Karpas-422 (cell line): ENCODE measurements around the gene TSC22D2. TPM values are rescaled to one million over a fixed set of nuclear protein-coding genes. Genes with fewer than 3 reads are reported as not detected.

Experiments used
- DNase-seq: peaks from one replicate; pipeline ENCODE4 v3.0.0-alpha.2; 2015
- H2AFZ ChIP-seq: fragments of 200-600 bp; sonication (generic); 2 replicates; pipeline ENCODE4 v1.6.1; 2014; ENCODE audit warnings: antibody characterized with exemption, low read length, mixed read lengths
- H3K27ac ChIP-seq: fragments of 200-600 bp; sonication (generic); 2 replicates; pipeline ENCODE4 v1.5.1; 2014; ENCODE audit warnings: mild to moderate bottlenecking, low read length, moderate library complexity
- H3K27me3 ChIP-seq: fragments of 200-600 bp; sonication (generic); 2 replicates; pipeline ENCODE4 v1.6.1; 2014; ENCODE audit warnings: low read length, mixed read lengths
- H3K36me3 ChIP-seq: fragments of 200-600 bp; sonication (generic); 2 replicates; pipeline ENCODE4 v1.6.1; 2014; ENCODE audit warnings: low read length, mixed read lengths; ENCODE audit not compliant: insufficient read depth
- H3K4me1 ChIP-seq: fragments of 200-600 bp; sonication (generic); 2 replicates; pipeline ENCODE4 v1.6.1; 2014; ENCODE audit warnings: mild to moderate bottlenecking, low read length, mixed read lengths
- H3K4me2 ChIP-seq: fragments of 200-600 bp; sonication (generic); 2 replicates; pipeline ENCODE4 v1.6.1; 2014; ENCODE audit warnings: low read length, low read depth, mild to moderate bottlenecking; ENCODE audit not compliant: poor library complexity, severe bottlenecking
- H3K4me3 ChIP-seq: fragments of 200-600 bp; sonication (generic); 2 replicates; pipeline ENCODE4 v1.5.1; 2014; ENCODE audit warnings: mild to moderate bottlenecking, antibody characterized with exemption, low read length, mixed read lengths
- H3K79me2 ChIP-seq: fragments of 200-600 bp; sonication (generic); 2 replicates; pipeline ENCODE4 v1.6.1; 2014; ENCODE audit warnings: mild to moderate bottlenecking, low read length, mixed read lengths
- H3K9ac ChIP-seq: fragments of 200-600 bp; sonication (generic); 2 replicates; pipeline ENCODE4 v1.6.0; 2014; ENCODE audit warnings: low read length
- H3K9me2 ChIP-seq: fragments of 200-600 bp; sonication (generic), shearing (Covaris generic); replicated peaks from 2 replicates; pipeline ENCODE4 v1.6.0; 2014; ENCODE audit warnings: mild to moderate bottlenecking, low read length, moderate library complexity; ENCODE audit not compliant: insufficient read depth
- H3K9me3 ChIP-seq: fragments of 300-700, 200-600 bp; sonication (generic); 2 replicates; pipeline ENCODE4 v1.6.1; 2014; ENCODE audit warnings: low read length, mixed read lengths
- H4K20me1 ChIP-seq: fragments of 200-600 bp; sonication (generic); 2 replicates; pipeline ENCODE4 v1.6.1; 2014; ENCODE audit warnings: mild to moderate bottlenecking, antibody characterized with exemption, low read length, low read depth; ENCODE audit not compliant: insufficient read depth
- total RNA-seq: library from RNA; depleted of rRNA; stranded (reverse); fragments of >200 nt; shearing (Covaris generic); gene quantifications from 2 replicates; pipeline ENCODE4 v1.2.3, GENCODE V29; 2014; ENCODE audit warnings: low replicate concordance

The TSC22D2 gene
- total RNA-seq, 1 experiment from 2014 or later, result 44.4 TPM

DNA sequence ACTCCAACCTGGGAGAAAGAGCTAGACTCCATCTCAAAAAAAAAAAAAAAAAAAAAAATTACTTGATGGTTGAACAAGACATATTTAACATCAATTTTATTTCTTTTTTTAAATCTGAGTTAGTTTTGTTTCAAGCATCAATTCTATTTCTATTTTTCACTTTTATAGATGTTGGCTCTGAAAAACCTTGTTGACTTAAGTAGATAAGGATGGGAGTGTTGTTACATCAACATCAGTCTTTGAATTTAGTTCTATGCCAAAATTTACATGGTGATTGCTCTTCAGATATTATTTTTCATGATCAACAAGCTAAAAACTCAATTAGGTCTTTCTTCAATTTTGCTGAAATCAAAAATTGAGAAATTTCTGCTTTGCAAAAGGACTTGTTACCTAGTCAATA, 71.3 kb downstream of the TSC22D2 start:
- no peak overlapping the region for H3K4me3 ChIP-seq
- H3K9me2 ChIP-seq, result no peaks in the 10 kb centered on the region
- H3K36me3 ChIP-seq, result no peaks in the 10 kb centered on the region; the same call in 1 of the 2 replicates
- peaks cover 8% of the 10 kb centered on the region; the same call in 1 of the 2 replicates for H3K9me3 ChIP-seq
- H3K4me2 ChIP-seq, result no peak overlapping the region
- H4K20me1 ChIP-seq, result no peaks in the 10 kb centered on the region
- no peak for DNase-seq
- no peaks in the 10 kb centered on the region for H3K27me3 ChIP-seq
- no peaks in the 10 kb centered on the region for H3K79me2 ChIP-seq
- H3K27ac ChIP-seq, result no peak overlapping the region
- no peaks in the 10 kb centered on the region for H3K4me1 ChIP-seq
- no peak overlapping the region for H2AFZ ChIP-seq
- no peak overlapping the region for H3K9ac ChIP-seq

DNA sequence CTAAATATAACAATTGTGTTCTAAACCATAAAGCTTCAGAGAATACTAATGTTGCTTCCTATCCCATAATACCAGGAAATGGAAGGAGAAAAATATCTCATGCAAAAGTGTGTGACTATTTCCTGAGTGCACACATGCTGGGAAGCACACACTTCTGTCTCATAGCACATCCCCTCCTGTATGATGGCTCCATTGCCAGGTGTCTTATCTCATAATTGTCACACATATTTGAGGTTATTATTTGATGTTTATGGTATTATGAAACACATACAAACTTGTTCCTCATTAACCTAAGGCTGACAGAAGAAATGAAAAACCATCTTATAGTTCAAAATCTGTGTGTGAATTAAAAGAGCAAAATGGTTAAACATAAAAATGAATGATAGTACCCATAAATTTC, 72.8 kb downstream of the TSC22D2 start:
- no peak overlapping the region for H3K4me2 ChIP-seq
- H4K20me1 ChIP-seq, result no peaks in the 10 kb centered on the region
- H3K36me3 ChIP-seq, result no peaks in the 10 kb centered on the region; the same call in 1 of the 2 replicates
- no peaks in the 10 kb centered on the region for H3K9me2 ChIP-seq
- H3K27me3 ChIP-seq, result no peaks in the 10 kb centered on the region
- no peak overlapping the region for H3K4me3 ChIP-seq
- H3K9ac ChIP-seq, result no peak overlapping the region
- peaks cover 10% of the 10 kb centered on the region; the same call in 1 of the 2 replicates for H3K9me3 ChIP-seq
- H3K79me2 ChIP-seq, result no peaks in the 10 kb centered on the region
- H3K27ac ChIP-seq, result no peak overlapping the region
- no peaks in the 10 kb centered on the region for H3K4me1 ChIP-seq
- H2AFZ ChIP-seq, result no peak overlapping the region
- DNase-seq, result no peak

DNA sequence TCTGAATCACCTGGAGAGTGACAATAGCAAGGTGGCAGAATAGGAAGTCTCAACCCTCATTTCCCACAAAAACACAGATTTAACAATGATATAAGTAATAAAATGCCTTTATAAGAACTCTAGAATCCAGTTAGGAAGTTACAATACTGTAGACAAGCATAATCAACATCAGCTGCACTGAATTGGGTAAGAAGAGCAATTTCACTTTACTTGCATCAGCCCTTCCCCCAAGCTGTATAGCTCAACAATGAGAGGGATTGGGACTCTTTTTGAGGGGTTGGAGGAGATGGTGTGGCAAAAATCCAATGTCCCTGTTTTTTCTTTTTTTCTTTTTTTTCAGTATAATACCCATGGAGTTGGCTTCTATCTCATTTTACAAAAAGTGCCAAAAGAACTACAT, 75.1 kb downstream of the TSC22D2 start:
- Histone ChIP-seq H2AFZ (no peak overlapping the region), H3K9ac (no peak overlapping the region), H3K9me2 (no peaks in the 10 kb centered on the region), H3K27me3 (no peaks in the 10 kb centered on the region), H4K20me1 (no peaks in the 10 kb centered on the region), H3K4me2 (no peak overlapping the region), H3K9me3 (peaks cover 9% of the 10 kb centered on the region; the same call in 1 of the 2 replicates), H3K4me1 (no peaks in the 10 kb centered on the region), H3K27ac (no peak overlapping the region), H3K79me2 (no peaks in the 10 kb centered on the region), H3K36me3 (no peaks in the 10 kb centered on the region; the same call in 1 of the 2 replicates), H3K4me3 (no peak overlapping the region)
- no peak for DNase-seq

DNA sequence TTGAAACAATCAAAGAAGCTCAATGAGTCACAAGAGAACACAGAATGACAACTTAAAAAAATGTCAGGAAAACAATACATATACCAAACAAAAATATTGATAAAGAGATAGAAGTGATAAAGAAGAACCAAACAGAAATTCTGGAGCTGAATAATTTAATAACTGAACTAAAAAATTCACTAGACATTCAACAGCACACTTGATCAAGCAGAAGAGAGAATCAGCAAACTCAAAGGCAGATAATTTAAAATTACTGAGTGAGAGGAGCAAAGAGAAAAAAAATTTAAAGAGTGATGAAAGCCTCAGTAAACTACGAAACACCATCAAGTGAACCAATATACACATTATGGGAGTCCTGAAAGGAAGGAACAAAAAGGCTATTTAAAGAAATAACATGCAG, 76.3 kb downstream of the TSC22D2 start:
- no peaks in the 10 kb centered on the region for H3K27me3 ChIP-seq
- H3K4me2 ChIP-seq, result no peak overlapping the region
- H3K36me3 ChIP-seq, result no peaks in the 10 kb centered on the region; the same call in 1 of the 2 replicates
- H2AFZ ChIP-seq, result no peak overlapping the region
- no peaks in the 10 kb centered on the region for H3K4me1 ChIP-seq
- no peak for DNase-seq
- no peak overlapping the region for H3K9ac ChIP-seq
- no peaks in the 10 kb centered on the region for H3K9me2 ChIP-seq
- H3K79me2 ChIP-seq, result no peaks in the 10 kb centered on the region
- H3K4me3 ChIP-seq, result no peak overlapping the region
- peaks cover 9% of the 10 kb centered on the region; the same call in 1 of the 2 replicates for H3K9me3 ChIP-seq
- H4K20me1 ChIP-seq, result no peaks in the 10 kb centered on the region
- no peak overlapping the region for H3K27ac ChIP-seq

DNA sequence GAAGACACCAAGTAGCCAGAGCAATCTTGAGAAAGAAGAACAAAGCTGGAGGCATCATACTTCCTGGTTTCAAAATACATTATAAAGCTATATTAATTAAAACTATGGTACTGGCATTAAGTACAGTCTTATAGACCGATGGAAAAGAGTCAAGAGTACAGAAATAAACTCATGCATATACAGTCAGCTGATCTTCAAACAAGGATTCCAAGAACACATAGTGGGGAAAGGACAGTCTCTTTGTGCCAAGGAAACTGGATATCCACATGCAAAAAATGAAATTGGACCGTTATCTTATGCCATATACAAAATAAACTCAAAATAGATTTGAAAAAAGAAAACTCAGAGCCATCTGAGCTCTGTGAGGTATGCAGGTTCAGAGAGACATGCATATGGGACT, 80.8 kb downstream of the TSC22D2 start:
- H3K27ac ChIP-seq, result no peak overlapping the region
- H3K9ac ChIP-seq, result no peak overlapping the region
- H3K9me2 ChIP-seq, result no peaks in the 10 kb centered on the region
- no peak overlapping the region for H3K4me2 ChIP-seq
- H3K27me3 ChIP-seq, result no peaks in the 10 kb centered on the region
- no peak overlapping the region for H2AFZ ChIP-seq
- no peaks in the 10 kb centered on the region; the same call in 1 of the 2 replicates for H3K36me3 ChIP-seq
- no peak overlapping the region for H3K4me3 ChIP-seq
- H3K4me1 ChIP-seq, result no peaks in the 10 kb centered on the region
- H4K20me1 ChIP-seq, result no peaks in the 10 kb centered on the region
- no peak for DNase-seq
- H3K79me2 ChIP-seq, result no peaks in the 10 kb centered on the region
- H3K9me3 ChIP-seq, result peaks cover 9% of the 10 kb centered on the region; the same call in 1 of the 2 replicates

DNA sequence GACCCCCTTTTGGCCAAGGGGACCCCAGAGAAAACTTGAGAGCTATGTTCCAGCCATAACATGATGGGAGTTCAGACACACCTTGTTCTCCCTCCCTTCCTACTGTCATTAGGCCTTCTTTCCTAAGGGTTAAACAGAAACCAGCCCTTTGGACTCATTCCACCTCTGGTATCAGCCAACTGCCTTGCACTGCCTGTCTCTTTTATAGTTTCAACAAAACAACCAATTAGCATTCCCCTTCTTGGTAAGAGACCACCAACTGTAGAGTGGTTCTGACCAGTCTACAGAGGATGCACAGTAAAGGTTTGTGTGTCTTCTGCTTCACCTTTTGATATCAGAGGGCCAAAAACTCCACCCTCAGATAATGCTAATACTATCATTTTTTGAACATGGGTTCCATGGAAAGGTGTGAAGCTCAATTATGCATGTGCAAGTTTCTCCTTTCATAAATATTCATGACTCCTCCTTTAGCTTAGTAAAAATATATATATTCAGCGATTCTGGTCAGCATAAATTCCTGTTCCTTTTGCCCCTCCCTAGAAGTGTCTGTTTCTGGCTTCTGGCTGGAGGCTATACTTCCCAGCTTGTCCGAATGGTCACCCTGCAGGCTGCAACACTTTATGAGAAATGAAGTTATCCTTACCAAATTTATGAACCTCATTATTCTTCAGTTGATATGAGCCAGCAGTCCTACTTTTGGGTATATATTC, 82.3 kb downstream of the TSC22D2 start:
- Histone ChIP-seq H3K9me2 (no peaks in the 10 kb centered on the region), H3K27ac (no peak overlapping the region), H2AFZ (no peak overlapping the region), H3K9ac (no peak overlapping the region), H3K4me3 (no peak overlapping the region), H3K79me2 (no peaks in the 10 kb centered on the region), H3K27me3 (no peaks in the 10 kb centered on the region), H3K36me3 (no peaks in the 10 kb centered on the region), H3K4me2 (no peak overlapping the region), H3K9me3 (peaks cover 6% of the 10 kb centered on the region; the same call in 1 of the 2 replicates), H4K20me1 (no peaks in the 10 kb centered on the region), H3K4me1 (peaks cover 2% of the 10 kb centered on the region; the same call in 1 of the 2 replicates)
- no peak for DNase-seq

DNA sequence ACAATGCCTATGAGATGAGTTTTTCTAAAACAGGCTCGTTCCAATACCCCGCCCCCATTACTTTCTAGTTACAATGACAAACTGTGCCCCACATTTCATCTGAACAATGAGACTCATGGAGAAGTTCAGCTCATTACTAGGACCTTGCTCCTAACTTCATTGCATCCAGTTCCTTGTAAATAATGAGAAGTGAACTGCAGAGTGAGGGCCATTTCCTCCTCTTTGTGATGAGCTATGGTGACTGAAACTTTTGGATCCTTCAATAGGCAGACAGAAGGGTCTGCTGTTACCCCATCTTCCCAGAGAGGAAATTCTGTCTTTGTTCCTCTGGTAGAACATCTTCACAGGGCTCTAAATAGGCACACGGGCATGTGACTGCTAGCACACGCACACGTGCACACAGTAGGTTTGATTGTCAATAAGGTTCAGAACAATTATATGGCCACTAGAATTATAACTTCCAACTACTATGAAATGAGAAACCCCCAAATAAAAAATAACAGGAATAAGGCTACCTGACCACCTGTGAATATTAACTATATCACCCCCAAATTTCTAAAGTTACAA, 86.4 kb downstream of the TSC22D2 start:
- H3K27ac ChIP-seq, result no peak overlapping the region
- H3K4me2 ChIP-seq, result no peak overlapping the region
- no peak overlapping the region for H3K9ac ChIP-seq
- H3K9me2 ChIP-seq, result no peaks in the 10 kb centered on the region
- H3K4me1 ChIP-seq, result peaks cover 13% of the 10 kb centered on the region
- H3K79me2 ChIP-seq, result no peaks in the 10 kb centered on the region
- no peak overlapping the region for H2AFZ ChIP-seq
- no peaks in the 10 kb centered on the region for H3K27me3 ChIP-seq
- no peaks in the 10 kb centered on the region for H3K36me3 ChIP-seq
- no peak overlapping the region for H3K4me3 ChIP-seq
- H3K9me3 ChIP-seq, result no peaks in the 10 kb centered on the region
- no peak for DNase-seq
- H4K20me1 ChIP-seq, result no peaks in the 10 kb centered on the region

DNA sequence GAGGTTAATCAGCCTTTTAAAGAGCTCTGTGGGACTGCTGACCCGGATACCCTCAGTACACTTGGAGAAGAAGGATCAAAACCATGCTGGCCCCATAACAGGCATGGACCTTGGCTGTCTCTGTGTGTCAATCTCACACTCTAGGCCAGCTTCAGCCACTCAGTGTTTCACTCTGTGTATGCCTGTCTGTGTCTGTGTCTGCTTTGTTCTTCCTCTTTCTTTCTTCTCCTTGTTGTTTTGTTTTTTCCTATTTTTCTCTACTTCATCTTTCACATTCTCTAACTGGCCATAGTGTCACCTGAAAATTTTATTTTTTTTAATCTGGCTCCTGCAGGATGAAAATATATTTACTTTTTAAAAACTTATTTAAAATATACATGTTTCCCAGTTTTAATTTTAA, 87.1 kb downstream of the TSC22D2 start:
- Histone ChIP-seq H3K4me2 (no peak overlapping the region), H2AFZ (no peak overlapping the region), H3K4me1 (peaks cover 13% of the 10 kb centered on the region), H3K9me3 (no peaks in the 10 kb centered on the region), H3K79me2 (no peaks in the 10 kb centered on the region), H3K4me3 (no peak overlapping the region), H3K27me3 (no peaks in the 10 kb centered on the region), H3K9ac (no peak overlapping the region), H3K27ac (no peak overlapping the region), H3K9me2 (no peaks in the 10 kb centered on the region), H3K36me3 (no peaks in the 10 kb centered on the region), H4K20me1 (no peaks in the 10 kb centered on the region)
- DNase-seq, result no peak
